Endothelial cell of umbilical vein (primary cell): Measurements from ENCODE around the gene NR5A2. TPM values are rescaled to one million over a fixed set of nuclear protein-coding genes. Genes with fewer than 3 reads are reported as not detected.

Experiments
- BruUV-seq: library from RNA; stranded (reverse); fragments of 400-500 nt; replicated peaks from 2 replicates; lab custom pipeline; 2021; lab: Mats Ljungman, UMichigan
- CTCF ChIA-PET: fragments of 300-600, 350-600 bp; sonication (Branson Sonifier 250); formaldehyde crosslinking; loops from one replicate; lab custom pipeline; 2021; ENCODE audit warnings: antibody characterized with exemption, inconsistent platforms; lab: Charles Lee
- POLR2A ChIA-PET: fragments of 300-600, 350-600 bp; sonication (Branson Sonifier 250); formaldehyde crosslinking; loops from one replicate; lab custom pipeline; 2021; ENCODE audit warnings: antibody characterized with exemption, inconsistent platforms; lab: Charles Lee
- DNase-seq: peaks from one replicate; pipeline ENCODE4 v3.0.0-alpha.2; 2011; ENCODE audit warnings: low read depth, low spot score
- FAIRE-seq: peaks from 2 replicates; lab custom pipeline; 2011; peaks lifted over from hg19 to GRCh38; lab: Jason Lieb, UNC
- H2AFZ ChIP-seq: 2 replicates; pipeline ENCODE4 v1.6.0; 2012; ENCODE audit warnings: low read depth, low read length, control low read depth, inconsistent platforms
- H3K27ac ChIP-seq: 2 replicates; pipeline ENCODE4 v1.5.1; 2011; ENCODE audit warnings: low read depth, mild to moderate bottlenecking, control low read depth, low read length, moderate library complexity; ENCODE audit not compliant: insufficient read depth
- H3K27me3 ChIP-seq, 2 experiments: 2 replicates each; pipeline versions ENCODE4 v1.6.0 to v1.6.1; 2011; ENCODE audit warnings: low read length in 2 of 2, mixed read lengths in 1 of 2; ENCODE audit not compliant: control insufficient read depth in 2 of 2, insufficient read depth in 2 of 2
- H3K36me3 ChIP-seq, 2 experiments: 2 replicates in 1 of 2; 3 replicates in 1 of 2; pipeline ENCODE4 v1.5.1; 2011; ENCODE audit warnings: low read length in 2 of 2, mild to moderate bottlenecking in 1 of 2, moderate library complexity in 1 of 2; ENCODE audit not compliant: control insufficient read depth in 2 of 2, insufficient read depth in 2 of 2; ENCODE audit errors: extremely low read depth in 1 of 2
- H3K4me1 ChIP-seq: 3 replicates; pipeline ENCODE4 v1.5.1; 2011; ENCODE audit warnings: mild to moderate bottlenecking, low read length; ENCODE audit not compliant: control insufficient read depth, insufficient read depth; ENCODE audit errors: extremely low read depth
- H3K4me2 ChIP-seq: 2 replicates; pipeline ENCODE4 v1.6.1; 2011; ENCODE audit warnings: low read length, control low read depth, mixed read lengths; ENCODE audit not compliant: insufficient read depth
- H3K4me3 ChIP-seq, 3 experiments: fragments of 200-600 bp in 1 of 3; sonication (generic), shearing (Covaris generic) in 1 of 3; replicated peaks in 1 of 3; 2 replicates each; pipeline ENCODE4 v1.5.1; 2011 to 2016; ENCODE audit warnings: control low read depth in 3 of 3, low read length in 3 of 3, mild to moderate bottlenecking in 2 of 3, inconsistent platforms in 1 of 3, low read depth in 1 of 3, moderate library complexity in 1 of 3; ENCODE audit not compliant: insufficient read depth in 1 of 3
- H3K79me2 ChIP-seq: 2 replicates; pipeline ENCODE4 v1.6.0; 2012; ENCODE audit warnings: low read length, inconsistent platforms; ENCODE audit not compliant: control insufficient read depth, insufficient read depth
- H3K9ac ChIP-seq: replicated peaks from 2 replicates; pipeline ENCODE3; 2011; ENCODE audit warnings: low read length, control low read depth; ENCODE audit not compliant: insufficient read depth; ENCODE audit errors: extremely low read depth
- H3K9me1 ChIP-seq: replicated peaks from 3 replicates; pipeline ENCODE4 v1.6.0; 2011; ENCODE audit warnings: mild to moderate bottlenecking, low read length; ENCODE audit not compliant: control insufficient read depth, insufficient read depth; ENCODE audit errors: extremely low read depth
- H3K9me3 ChIP-seq: replicated peaks from 2 replicates; pipeline ENCODE4 v1.5.1; 2012; ENCODE audit warnings: low read length, inconsistent platforms; ENCODE audit not compliant: control insufficient read depth, insufficient read depth
- H4K20me1 ChIP-seq: replicated peaks from 2 replicates; pipeline ENCODE3; 2011; ENCODE audit warnings: mild to moderate bottlenecking, low read length; ENCODE audit not compliant: control insufficient read depth, insufficient read depth; ENCODE audit errors: extremely low read depth
- CTCF ChIP-seq, 2 donors: IDR thresholded peaks; 1 replicate in 1 of 2; 2 replicates in 1 of 2; pipeline ENCODE4 v1.5.1; 2011; ENCODE audit warnings: low read length in 2 of 2, mild to moderate bottlenecking in 2 of 2, moderate library complexity in 2 of 2, control low read depth in 1 of 2, inconsistent platforms in 1 of 2, low read depth in 1 of 2; ENCODE audit not compliant: insufficient read depth in 1 of 2; ENCODE audit errors: extremely low read depth in 1 of 2
- EZH2 ChIP-seq: IDR thresholded peaks from 2 replicates; pipeline ENCODE4 v1.6.1; 2012; ENCODE audit warnings: borderline replicate concordance, low read depth, mild to moderate bottlenecking, moderate library complexity, low read length, inconsistent platforms; ENCODE audit not compliant: severe bottlenecking
- FOS ChIP-seq: IDR thresholded peaks from 2 replicates; pipeline ENCODE4 v1.6.1; 2011; ENCODE audit warnings: mild to moderate bottlenecking, low read length, moderate library complexity, borderline replicate concordance; ENCODE audit not compliant: insufficient read depth
- GATA2 ChIP-seq: IDR thresholded peaks from 2 replicates; pipeline ENCODE4 v1.7.0; 2011; ENCODE audit warnings: low read depth, mild to moderate bottlenecking, moderate library complexity, mixed read lengths, low read length; ENCODE audit not compliant: insufficient read length, insufficient read depth
- JUN ChIP-seq: IDR thresholded peaks from 2 replicates; pipeline ENCODE4 v1.6.1; 2011; ENCODE audit warnings: borderline replicate concordance, low read depth; ENCODE audit not compliant: insufficient read length, insufficient read depth
- MYC ChIP-seq: IDR thresholded peaks from one replicate; pipeline ENCODE4 v1.6.1; 2011; ENCODE audit warnings: mild to moderate bottlenecking, low read depth, low read length
- POLR2A ChIP-seq: IDR thresholded peaks from 2 replicates; pipeline ENCODE4 v1.6.1; 2012; ENCODE audit warnings: low read depth, mild to moderate bottlenecking, control low read depth, low read length
- POLR2AphosphoS5 ChIP-seq: IDR thresholded peaks from 2 replicates; pipeline ENCODE4 v1.6.1; 2012; ENCODE audit warnings: low read depth, mild to moderate bottlenecking, control low read depth, low read length, moderate library complexity; ENCODE audit not compliant: insufficient read depth
- dilution Hi-C: fragments of 300-500 bp; cut with MboI; formaldehyde crosslinking; loops from one replicate; pipeline ENCODE4 v1.15.0; 2019; ENCODE audit warnings: low sequenced_read_pairs; ENCODE audit not compliant: extremely low pct_ligation_motif_present
- intact Hi-C: fragments of 100-400 bp; cut with micrococcal nuclease; formaldehyde crosslinking; loops from one replicate; pipeline ENCODE4 v1.10.0; 2022
- polyA plus RNA-seq, 4 experiments: library from polyadenylated mRNA; depleted of rRNA in 3 of 4; stranded (reverse) in 3 of 4; unstranded in 1 of 4; fragments of >200 nt; gene quantifications; 2 replicates each; pipeline versions ENCODE4 v1.2.1 to v1.2.3, GENCODE V29; 2011 to 2012; ENCODE audit warnings: missing spikeins in 1 of 4
- total RNA-seq: library from RNA; stranded (reverse); gene quantifications from 2 replicates; pipeline ENCODE4 v1.2.3, GENCODE V29; 2021
- TF ChIP-seq, protein P1 (sequence below): IDR thresholded peaks from 2 replicates; pipeline ENCODE4 v1.6.1; 2011; ENCODE audit not compliant: insufficient read depth, insufficient read length

NR5A2 gene
- total and polyA plus RNA-seq, 2 donors (not counting 3 experiments of a cell fraction or from before 2014, with no cell fraction given), result 3.4 to 12.1 TPM

DNA sequence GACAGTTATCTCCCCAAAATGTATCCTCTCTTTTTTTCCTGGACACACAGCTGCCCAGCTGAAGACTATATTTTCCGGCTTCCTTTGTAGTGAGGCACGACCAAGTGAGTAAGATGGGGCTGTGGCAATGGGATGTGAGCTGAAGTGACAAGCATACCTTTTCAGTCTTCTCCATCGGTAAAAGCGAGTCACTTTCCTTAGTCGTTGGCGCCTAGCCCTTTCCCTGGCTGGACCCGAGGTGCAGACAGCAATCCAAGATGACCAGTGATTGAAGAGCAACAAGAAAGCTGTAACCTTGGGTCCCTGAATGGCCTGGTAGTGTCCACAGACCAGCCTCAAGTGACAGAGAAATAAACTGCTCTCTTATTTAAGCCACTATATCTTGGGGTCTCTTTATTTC is 155.2 kb downstream of the NR5A2 start:
- FAIRE-seq (no peak), DNase-seq (no peak)
- H3K4me1 ChIP-seq, result peaks cover 31% of the 10 kb centered on the region
- intact Hi-C loops (no loop called here), dilution Hi-C loops (no loop called here)
- no peak overlapping the region for H3K9ac ChIP-seq
- no peaks in the 10 kb centered on the region for H3K36me3 ChIP-seq
- no peaks in the 10 kb centered on the region for H4K20me1 ChIP-seq
- H3K4me3 ChIP-seq, result no peak overlapping the region
- H3K4me2 ChIP-seq, result no peak overlapping the region
- ChIA-PET POLR2A (no interaction called here), CTCF (interaction anchor here (1.5 to 1.8 kb wide), 2 partner anchors 111 to 498 kb away, joined by 3 to 6 read pairs; no protein-coding TSS in a partner anchor)
- BruUV-seq, result no TSS peak
- no peak overlapping the region for H2AFZ ChIP-seq
- TF ChIP-seq, protein P1, sequence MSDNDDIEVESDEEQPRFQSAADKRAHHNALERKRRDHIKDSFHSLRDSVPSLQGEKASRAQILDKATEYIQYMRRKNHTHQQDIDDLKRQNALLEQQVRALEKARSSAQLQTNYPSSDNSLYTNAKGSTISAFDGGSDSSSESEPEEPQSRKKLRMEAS, result no peak
- TF ChIP-seq FOS (no peak), POLR2A (no peak), JUN (no peak), EZH2 (no peak), GATA2 (no peak), MYC (no peak), CTCF (IDR thresholded peaks at IDR 0.05; ENCODE audit: extremely low read depth in 1 of 2, insufficient read depth in 1 of 2, low read depth in 1 of 2, low read length in 2 of 2) (no peak), POLR2AphosphoS5 (no peak)
- no peaks in the 10 kb centered on the region for H3K9me3 ChIP-seq
- H3K9me1 ChIP-seq, result no peaks in the 10 kb centered on the region
- no peaks in the 10 kb centered on the region for H3K79me2 ChIP-seq
- no peaks in the 10 kb centered on the region for H3K27me3 ChIP-seq
- no peak overlapping the region for H3K27ac ChIP-seq
